Stimulated activated CD8-positive, alpha-beta memory T cell treated with anti-CD3 and anti-CD28 coated beads, Interleukin-15, amount 100 ng/mL, for 24 hours (primary cell): ENCODE data around the gene LGALS3BP.
"Not testable (repeated sequence)": the region's sequence is repeated elsewhere in the genome, so short reads cannot be mapped to it uniquely, and the experiment has no call there.

ENCODE experiments used
- DNase-seq: peaks from one replicate; pipeline ENCODE4 v3.0.0-alpha.2; 2020; ENCODE audit warnings: low read depth

Gene LGALS3BP

GRCh38 chr17:78979780-78980623, at the start of gene LGALS3BP:
LGALS3BP (minus strand) TSS chr17:78979923; CDS start chr17:78977191, 2,732 bp downstream.
- DNase-seq = no peak

GRCh38 chr17:79028496-79029326, 49.0 kb upstream of the LGALS3BP start:
- no peak for DNase-seq

- no peak for DNase-seq
These were observed 48.3 kb upstream of the LGALS3BP start for GRCh38 chr17:79027925-79028491.

GRCh38 chr17:79027274-79027924, 47.7 kb upstream of the LGALS3BP start:
- no peak for DNase-seq

- no peak for DNase-seq
These were observed 46.9 kb upstream of the LGALS3BP start for GRCh38 chr17:79026376-79027273.

- DNase-seq = no peak
These were observed 45.4 kb upstream of the LGALS3BP start for GRCh38 chr17:79024901-79025737.

- DNase-seq = no peak
These were observed 44.4 kb upstream of the LGALS3BP start, which contains the start of gene C1QTNF1 for GRCh38 chr17:79023886-79024771. C1QTNF1 (plus strand) TSS chr17:79024169; CDS start chr17:79043969, 19,800 bp downstream.

- DNase-seq = no peak
These were observed 43.5 kb upstream of the LGALS3BP start for GRCh38 chr17:79023180-79023705.

GRCh38 chr17:79022507-79022991, 42.8 kb upstream of the LGALS3BP start:
- DNase-seq = no peak

- DNase-seq = not testable (repeated sequence)
These were observed 42.2 kb upstream of the LGALS3BP start for GRCh38 chr17:79021929-79022328.

GRCh38 chr17:79020631-79021301, 41.0 kb upstream of the LGALS3BP start:
- no peak for DNase-seq

GRCh38 chr17:79019632-79020584, 40.2 kb upstream of the LGALS3BP start:
- DNase-seq = no peak

GRCh38 chr17:79019261-79019631, 39.5 kb upstream of the LGALS3BP start:
- no peak for DNase-seq

GRCh38 chr17:79018370-79018695, 38.6 kb upstream of the LGALS3BP start:
- DNase-seq = no peak

GRCh38 chr17:79017546-79018369, 38.0 kb upstream of the LGALS3BP start:
- DNase-seq = no peak

- DNase-seq = no peak
These were observed 34.5 kb upstream of the LGALS3BP start for GRCh38 chr17:79014158-79014758.
